NCI-H1694 treated with DMSO at 0.1 percent for 48 hours (cell line): ENCODE results near the gene ZBTB14.

Source experiments
- DNase-seq: peaks from one replicate; lab custom pipeline; 2025; lab: John Stamatoyannopoulos, UW

Gene ZBTB14

DNA sequence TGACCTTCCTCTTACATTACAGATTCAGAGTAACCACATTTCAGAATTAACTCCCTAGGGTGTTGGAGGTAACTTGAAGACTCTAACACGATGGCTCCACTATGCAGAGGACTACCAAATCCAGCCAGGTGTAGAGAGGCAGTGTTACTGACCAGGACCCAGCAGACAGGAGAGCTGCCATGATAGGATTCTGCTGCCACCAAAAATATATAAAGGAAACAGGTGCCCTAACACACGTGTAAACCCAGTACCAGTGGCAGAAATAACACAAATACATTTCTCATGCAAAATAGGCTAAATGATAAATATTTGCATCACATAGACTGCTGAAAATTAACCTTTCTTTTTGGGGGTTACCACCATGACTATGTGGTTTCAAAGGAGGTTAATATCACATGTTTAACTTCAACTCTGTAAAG is 7.0 kb downstream of the ZBTB14 start:
- DNase-seq, result no peak

DNA sequence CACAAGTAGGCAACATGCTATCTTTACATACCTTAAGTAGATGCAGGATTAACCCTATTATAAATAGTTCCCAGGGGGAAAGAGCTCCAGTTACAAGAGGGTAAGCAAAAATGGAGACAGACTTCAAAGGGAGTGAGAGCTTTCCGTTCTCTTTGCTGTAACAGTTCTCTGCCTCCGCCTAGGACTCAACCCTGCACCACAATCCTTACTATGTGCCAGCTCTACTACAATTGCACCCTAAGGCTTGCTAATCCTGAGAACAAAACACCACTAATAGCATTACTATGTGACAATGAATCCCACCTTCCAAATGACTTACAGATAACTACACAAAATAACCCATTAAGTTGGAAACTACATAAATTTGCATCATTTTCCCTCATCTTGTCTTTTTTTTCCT is 7.7 kb downstream of the ZBTB14 start:
- no peak for DNase-seq

DNA sequence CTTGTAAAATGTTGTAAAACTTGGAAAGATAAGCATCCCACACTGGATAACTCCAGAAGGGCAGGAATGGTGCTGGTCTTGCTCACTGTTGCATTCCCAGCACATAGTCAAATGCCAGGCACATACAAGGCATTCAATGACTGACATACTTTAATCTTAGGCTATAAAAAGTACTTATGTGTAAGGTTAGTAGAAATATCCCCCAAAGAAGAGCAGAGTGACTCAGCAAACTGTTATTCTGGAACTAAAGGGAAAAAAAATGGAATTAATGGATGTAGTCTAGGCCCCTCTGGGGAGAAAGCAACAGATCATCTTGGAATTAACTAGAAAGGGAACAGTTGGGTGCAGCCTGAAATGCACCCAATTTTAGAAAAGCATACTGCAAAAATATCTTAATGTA is 9.0 kb downstream of the ZBTB14 start:
- DNase-seq, result no peak

DNA sequence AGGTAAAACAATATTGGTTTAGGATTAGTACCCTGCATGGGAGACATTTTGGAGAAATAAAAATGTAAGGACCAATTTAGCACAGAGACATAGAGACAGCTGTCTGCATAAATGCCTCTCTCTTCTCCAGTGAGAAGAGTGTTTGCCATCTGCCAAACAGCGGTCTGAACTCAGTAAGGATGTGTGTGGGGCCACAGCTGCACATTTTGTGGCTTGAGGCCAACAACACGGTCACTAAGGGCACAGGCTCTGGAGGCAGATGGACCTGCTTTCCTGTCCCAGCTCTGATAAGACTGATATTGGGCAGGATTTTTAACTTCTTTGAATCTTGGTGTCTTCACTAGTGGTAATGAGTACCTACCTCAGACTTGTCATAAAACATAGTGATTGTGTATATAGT is 10.2 kb downstream of the ZBTB14 start:
- peak; percentile 73 for DNase-seq

DNA sequence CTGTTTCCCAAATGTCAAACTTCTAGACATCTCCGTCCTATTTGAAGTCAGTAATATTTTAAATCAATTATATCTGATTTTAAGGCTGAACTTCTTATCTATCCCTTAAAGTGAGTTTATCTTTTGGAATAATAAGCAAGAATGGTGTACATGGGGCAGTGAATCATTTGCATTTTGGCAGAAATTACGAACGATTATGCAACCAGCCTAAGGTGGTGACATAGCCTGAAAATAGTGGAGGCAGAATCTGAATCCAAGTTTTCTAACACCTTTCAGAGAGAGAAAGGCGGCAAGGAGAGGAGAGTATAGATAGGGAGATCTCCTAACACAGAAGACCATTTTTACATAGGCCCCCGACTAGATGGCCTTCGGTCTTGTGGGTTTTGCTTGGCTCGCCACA is 10.7 kb downstream of the ZBTB14 start:
- DNase-seq, result no peak

DNA sequence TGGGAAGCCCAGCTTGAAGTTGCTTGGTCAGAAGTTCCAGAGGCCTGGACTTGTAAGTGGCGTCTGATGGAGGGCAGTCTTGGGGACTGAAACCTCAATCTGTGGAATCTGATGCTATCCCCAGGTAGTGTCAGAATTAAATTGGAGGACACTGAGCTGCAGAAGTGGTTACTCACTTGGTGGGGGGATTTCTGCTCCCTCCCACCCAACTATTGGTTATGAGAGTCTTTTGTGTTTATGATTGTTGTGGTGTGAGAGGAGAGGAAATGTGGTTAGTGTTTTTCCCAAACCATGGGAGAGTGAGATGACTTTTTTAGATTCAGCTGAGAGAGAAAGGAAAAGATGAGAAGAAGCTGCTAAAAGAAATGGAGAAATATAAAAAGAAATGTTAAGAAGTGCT is 12.8 kb downstream of the ZBTB14 start:
- no peak for DNase-seq

DNA sequence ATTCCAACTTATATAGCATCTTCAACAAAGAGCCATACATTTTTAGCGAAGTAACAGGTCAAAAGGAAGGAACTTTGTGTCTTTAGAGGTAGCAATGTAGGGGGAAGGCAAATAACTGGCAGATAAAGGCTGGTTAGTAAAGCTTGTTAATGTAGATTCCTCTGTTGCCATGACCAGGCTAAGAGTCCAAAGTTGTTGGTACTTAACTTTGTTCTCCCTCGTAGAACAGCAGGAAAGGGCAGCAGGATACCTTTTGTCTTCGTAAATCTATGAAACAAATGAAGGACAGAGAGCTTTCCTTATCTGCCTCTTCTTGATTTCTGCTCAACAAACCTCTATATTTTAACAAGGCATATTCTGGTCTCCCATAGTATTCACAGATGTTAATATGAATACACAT is 18.6 kb downstream of the ZBTB14 start:
- DNase-seq, result no peak

DNA sequence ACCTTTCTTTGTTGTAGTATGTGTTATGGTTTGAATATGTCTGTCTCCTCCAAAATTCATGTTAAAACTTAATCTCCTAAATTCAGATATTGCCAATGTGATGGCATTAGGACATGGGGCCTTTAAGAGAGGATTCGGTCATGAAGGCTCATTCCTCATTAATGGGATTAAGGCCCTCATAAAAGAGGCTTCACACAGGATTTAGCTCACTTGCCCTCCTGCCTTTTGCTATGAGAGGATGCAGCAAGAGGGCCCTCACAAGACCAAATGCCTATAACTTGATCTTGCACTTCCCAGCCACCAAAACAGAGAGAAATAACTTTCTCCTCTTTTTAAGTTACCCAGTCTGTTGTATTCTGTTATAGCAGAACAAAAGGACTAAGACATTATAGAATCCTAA is 19.7 kb downstream of the ZBTB14 start:
- no peak for DNase-seq

DNA sequence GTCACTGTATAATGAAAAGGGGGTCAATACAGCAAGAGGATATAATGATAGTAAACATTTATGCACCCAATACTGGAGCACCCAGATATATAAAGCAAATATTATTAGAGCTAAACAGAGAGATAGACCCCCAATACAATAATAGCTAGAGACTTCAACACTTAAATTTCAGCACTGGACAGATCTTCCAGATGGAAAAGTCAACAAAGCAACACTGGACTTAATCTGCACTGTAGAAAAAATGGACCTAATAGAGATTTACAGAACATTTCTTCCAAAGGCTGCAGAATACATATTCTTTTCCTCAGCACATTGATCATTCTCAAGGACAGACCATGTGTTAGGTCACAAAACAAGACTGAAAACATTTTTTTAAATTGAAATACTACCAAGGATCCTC is 26.7 kb downstream of the ZBTB14 start:
- no peak for DNase-seq

DNA sequence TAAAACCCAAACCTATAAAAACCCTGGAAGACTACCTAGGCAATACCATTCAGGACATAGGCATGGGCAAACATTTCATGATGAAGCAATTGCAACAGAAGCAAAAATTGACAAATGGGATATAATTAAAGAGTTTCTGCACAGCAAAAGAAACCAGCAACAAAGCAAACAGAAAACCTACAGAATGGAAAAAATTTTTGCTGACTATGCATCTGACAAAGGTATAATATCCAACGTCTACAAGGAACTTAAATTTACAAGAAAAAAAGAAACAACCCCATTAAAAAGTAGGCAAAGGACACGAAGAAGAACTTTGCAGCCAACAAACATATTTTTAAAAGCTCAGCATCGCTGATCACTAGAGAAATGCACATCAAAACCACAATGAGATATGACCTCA is 28.8 kb downstream of the ZBTB14 start:
- no peak for DNase-seq

DNA sequence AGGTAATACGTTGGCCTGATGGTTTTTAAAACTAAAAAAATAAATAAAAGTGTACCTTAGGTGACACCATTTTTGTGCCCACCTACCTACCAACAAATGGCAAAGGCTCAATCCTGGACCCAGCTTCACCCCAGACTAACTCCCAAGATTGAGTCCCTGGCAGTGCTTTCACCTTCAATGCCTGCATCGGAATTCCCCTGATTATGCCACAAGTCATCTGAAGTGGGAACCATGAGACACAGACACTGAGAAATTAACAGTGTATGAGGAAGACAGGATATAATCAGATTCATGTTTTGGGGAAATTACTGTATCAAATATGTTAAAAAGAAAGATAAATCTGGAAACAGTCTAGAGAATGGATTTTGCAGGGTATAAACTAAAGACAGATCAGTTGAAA is 41.6 kb downstream of the ZBTB14 start:
- DNase-seq, result no peak

DNA sequence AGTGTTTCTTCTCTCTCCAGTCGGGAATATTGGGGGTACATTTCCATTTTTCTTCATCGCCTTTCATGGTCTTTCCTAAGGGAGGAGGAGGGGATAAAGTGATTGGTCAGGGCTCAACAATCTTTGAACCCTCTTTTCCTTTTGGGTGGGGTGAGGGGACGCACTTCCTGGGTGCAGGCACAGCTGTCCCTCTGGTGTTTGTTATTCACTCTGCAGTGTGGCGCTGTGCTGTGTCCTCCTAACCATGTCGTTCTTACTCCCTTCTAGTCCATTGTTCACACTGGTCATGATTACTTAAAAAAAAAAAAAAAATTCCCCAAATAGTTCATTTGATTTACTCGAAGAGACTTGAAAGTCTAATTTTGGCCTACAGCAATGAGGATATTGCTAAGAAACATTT is 44.4 kb downstream of the ZBTB14 start:
- no peak for DNase-seq

DNA sequence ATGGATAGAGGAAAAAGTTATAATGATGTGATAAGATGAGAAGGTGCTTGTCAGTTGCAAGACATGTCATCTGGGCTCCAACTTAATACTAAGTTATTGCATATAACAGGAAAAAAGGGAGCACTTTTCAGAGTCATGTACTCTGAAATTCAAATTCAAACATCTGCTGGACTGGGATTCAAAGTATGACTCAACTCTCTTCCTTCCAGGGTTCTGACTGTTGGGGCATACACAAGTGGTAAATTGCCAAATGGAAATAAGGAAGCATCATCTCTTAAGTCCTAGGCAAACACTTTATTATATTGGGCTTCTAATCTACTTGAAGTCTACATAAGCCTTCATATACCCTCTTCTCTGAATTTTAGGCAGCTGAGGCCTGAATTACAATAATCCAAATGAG is 44.9 kb downstream of the ZBTB14 start:
- no peak for DNase-seq

DNA sequence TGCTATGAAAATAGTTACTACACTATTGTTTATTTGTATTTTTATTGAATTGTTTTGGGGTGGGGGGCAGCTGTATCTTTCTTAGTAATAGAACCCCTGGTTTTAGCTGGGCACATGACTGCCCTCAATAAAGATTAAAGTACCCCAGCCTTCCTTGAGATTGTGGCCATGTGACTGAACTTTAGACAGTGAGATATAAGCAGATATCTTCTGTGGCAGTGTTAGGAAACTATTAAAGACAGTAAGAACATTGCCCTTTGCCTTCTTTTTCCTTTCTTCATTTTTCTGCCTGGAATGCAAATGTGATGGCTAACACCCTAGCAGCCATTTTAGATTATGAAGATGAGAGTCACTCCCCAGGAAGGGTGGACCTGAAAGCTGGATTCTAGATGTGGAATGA is 50.6 kb downstream of the ZBTB14 start:
- DNase-seq, result no peak

DNA sequence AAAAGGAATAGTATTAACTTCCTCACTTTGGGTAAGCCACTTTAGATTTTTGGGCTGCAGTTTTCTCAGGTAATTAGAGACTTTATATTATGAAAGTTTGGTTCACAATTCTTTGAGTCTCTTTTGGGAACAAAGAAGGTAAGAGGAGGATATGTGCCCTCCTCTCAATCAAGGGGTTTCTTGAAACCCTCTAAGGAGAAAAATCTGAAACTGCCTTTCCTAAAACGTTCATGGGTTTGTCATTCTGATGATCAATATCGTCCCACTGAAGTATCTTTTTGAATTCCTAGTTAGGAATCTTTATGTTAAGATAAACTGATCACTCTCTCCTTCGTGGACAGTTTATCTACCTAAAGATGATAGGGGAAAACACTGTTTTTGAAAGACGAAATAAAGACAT is 56.1 kb downstream of the ZBTB14 start:
- no peak for DNase-seq
